DMS53 treated with DMSO at 0.1 percent for 48 hours (cell line): Measurements from ENCODE around the gene TMEM182.
A peak's percentile ranks its signal among the peaks of the same experiment; 100 is the strongest.

Experiments
- DNase-seq: peaks from one replicate; lab custom pipeline; 2025; ENCODE audit not compliant: unreplicated experiment; lab: John Stamatoyannopoulos, UW

The TMEM182 gene

GRCh38 chr2:102765061-102765460 is 3.2 kb downstream of the TMEM182 start:
- no peak for DNase-seq

GRCh38 chr2:102768253-102768652 is 6.4 kb downstream of the TMEM182 start:
- no peak for DNase-seq

DNA sequence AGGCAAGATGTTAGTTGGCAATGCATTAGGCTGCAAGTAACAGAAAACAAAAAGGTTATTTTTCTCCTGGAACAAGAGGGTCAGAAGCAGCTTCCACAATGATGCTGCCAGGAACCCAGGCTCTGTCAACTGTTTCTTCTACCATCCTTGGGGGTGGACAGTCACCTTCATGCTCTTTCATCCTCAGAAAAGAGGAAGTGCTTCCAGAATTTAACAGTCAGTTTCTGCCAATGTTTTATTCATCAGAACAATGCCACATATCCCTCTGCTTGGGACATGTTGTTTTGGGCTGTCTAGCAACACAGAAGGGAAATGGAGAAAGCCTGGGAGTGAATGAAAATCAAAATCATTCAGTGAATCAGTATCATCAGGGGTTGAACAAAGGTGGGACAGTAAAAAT is 7.1 kb downstream of the TMEM182 start:
- no peak for DNase-seq

DNA sequence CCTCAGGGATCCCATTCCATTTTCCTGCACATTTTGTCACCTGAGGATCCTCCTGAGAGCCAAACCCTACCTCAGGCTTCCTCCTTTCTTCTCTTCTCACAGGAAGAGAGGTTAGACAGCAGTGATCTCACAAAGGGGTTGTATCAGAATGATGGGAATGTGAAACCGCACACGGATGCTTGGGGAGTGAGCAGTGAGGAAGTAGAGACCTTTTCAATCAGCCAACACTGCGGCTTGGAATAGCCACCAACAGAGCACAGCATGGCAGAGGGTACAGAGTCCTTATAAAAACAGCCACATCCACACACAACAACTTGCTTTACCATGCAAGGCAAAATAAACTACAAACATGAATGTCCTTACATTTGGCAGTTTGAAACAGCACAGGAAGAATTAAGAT is 8.7 kb downstream of the TMEM182 start:
- DNase-seq = no peak

GRCh38 chr2:102771114-102771513 is 9.3 kb downstream of the TMEM182 start:
- DNase-seq = no peak

DNA sequence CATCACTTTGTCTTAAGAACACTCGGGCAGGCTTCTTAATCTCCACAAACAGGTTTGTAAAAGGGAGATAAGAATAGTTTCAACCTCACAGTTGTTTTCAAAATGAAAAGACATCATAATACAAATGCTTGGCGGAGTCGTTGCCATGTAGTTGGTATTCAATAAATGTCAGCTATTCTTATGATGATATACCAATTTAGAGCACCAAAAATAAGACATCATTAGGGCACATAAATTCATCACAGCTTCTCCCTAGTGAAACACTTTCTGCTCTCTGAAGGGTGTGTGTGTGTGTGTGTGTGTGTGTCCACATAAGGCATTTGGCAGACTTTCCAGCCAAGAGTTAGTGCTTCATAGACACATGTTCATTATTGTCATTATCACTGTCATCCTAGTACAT is 10.8 kb downstream of the TMEM182 start:
- DNase-seq = no peak

GRCh38 chr2:102773149-102773705 is 11.4 kb downstream of the TMEM182 start:
- no peak for DNase-seq

DNA sequence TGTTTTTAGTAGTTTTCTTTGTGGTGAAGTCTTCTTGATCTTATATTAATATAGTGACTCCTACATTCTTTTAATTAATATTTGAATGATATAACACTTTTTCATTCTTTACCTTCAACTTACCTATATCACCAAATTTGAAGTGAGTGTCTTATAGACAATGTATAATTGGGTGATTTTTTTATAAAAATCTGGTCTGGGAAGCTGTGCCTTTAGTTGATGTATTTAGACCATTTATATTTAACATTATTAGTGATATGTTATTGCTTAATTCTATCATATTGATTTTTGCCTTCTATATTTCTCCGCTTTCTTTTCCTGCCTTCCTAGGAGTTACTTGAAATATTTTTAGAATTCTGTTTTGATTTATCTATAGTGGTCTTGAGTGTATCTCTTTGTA is 16.4 kb downstream of the TMEM182 start:
- DNase-seq = no peak

DNA sequence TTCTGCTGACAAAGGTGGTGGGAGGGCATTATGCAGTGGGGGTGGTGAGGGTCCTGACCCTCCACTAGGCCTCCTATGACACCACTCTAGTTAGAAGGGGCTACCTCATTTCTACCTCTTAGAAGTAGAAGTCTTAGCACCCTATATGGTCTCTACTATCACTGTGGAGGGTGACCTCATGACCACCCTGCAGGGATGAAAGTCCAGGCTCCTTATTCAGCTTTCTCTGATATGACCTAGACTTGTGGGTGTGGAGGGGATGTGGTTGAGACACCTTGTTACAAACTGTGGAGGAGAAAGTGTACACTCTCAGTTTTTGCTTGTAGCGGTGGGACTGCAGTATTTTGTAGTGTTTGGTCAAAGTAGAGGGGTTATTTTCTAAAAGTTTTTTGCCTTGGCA is 18.6 kb downstream of the TMEM182 start:
- no peak for DNase-seq

DNA sequence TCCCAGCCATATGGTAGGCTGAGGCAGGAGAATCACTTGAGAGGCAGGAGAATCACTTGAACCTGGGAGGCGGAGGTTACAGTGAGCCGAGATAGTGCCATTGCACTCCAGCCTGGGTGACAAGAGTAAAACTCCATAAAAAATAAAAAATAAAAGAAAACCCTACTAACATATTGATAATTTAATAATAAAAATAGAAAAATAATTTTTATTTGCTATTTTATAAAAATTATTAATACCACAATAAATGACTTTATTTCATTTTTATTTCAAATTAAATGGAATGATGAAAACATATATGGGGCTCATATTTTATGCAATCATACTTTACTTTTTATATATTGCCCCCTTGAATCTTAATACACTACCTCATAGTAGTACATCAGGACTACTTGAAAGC is 20.4 kb downstream of the TMEM182 start:
- no peak for DNase-seq

GRCh38 chr2:102782933-102783332 is 21.1 kb downstream of the TMEM182 start:
- no peak for DNase-seq

DNA sequence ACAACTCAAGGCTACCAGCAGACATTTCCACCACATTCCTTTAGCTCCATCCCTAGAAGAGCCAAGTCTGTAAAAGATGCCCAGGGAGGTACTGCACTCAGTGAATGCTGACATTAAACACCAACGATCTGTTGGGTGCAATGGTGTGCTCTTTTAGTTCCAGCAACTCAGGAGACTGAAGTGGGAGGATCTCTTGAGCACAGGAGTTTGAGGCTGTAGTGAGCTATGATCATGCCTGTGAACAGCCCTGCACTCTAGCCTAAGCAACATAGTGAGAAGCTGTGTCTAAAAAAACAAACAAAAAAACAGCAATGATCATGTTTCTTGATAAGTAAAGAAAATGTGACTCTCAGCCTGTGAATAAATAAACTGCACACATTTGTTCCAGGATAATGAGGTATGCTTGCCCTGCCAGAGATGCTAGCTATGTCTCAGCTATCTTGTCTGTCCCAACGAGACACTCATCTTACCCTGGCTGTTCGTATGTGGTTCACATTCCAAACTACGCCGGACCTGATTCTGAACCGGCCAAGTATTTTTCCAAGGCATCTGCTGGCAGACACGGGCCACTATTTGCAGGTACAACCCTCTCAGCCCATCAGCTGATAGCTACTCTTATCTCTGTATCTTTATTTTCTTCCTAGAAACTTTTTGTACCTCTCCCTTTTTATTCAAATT is 21.8 kb downstream of the TMEM182 start:
- DNase-seq = no peak

GRCh38 chr2:102784940-102785339 is 23.1 kb downstream of the TMEM182 start:
- no peak for DNase-seq

DNA sequence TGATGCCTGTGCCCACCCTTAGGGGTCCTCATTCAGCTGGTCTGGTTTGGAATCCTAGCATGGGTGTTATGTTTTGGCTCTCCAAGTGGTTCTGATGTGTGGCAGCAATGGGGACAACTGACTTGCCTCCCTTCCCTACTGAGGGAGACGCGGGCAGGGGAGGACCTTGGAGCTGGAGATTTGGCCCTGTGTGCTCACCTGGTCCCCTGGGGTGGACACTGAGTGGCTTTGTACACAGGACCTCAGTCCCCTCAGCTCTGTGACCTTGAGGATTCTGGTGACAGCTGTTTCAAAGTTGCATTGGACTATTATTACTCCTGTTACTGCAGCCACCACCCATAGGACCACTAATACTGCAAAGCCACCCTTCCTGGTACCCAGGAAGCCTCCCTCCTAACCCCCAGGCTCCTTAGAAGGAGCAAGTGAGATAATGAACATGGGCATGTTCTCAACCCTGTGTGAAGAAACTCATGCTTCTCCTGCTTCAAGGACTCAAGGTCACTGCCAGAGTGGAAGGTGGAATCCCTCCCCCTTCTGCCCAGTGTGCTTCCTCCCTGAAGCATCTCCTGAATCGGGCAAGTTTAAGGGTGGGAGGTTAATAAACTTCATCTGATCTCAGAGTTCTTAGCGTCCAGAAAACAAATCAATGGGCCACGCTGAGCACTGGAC is 26.5 kb downstream of the TMEM182 start:
- no peak for DNase-seq

- DNase-seq = no peak
Observed at GRCh38 chr2:102788885-102789260, 27.0 kb downstream of the TMEM182 start.

DNA sequence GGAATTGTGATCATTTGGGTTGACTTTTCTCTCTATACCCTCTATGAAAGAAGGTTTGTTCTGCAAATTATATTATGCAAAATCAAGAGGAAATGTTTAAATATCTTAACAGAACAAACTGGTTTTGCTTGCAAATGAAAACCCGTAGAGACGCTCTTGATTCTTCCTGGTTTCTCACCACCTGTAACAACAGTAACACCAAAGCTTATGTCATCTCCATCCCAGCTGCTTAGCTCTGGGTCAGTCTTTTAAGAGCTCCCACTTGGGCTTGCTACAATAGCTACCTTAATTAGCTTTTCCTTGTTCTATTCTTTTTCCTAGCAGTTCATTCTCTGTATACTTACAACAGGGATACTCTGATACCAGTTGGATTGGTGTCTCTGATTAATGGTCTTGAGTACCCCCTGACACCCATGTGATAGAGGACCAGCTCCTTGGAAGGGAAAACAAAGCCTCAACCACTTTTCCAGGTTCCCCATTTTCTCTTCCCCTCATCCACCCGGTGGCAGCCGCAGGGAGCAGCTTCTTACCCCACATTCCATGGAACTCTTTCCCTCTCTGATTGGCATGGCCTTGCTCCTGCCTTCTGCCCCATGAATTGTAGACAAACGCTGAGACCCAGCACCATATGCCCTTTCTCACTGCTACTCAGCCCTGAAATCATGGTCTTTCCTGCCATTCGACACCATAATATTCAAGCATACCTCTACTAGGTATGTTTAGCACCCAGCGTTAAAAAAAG is 27.7 kb downstream of the TMEM182 start:
- DNase-seq = peak; percentile 5

DNA sequence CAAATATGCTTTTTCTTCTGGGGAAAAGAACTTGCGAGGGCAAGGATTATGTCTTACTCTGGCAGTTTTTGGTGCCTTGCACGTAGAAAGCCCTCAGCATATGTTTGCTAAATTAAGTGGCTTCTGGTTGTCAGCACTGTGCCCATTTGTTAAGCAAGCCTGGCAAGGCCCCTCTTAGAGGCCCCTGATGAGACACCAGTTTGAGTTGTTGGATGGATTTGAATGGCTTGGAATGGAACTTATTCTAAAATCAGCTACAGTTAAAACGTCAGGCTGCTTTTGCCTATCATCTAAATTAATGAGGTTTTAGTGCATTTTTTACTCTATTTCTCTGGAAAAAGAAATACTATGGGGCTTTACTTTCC is 28.2 kb downstream of the TMEM182 start:
- DNase-seq = no peak

GRCh38 chr2:102792568-102793208 is 30.9 kb downstream of the TMEM182 start:
- DNase-seq = no peak

GRCh38 chr2:102795641-102796040 is 33.8 kb downstream of the TMEM182 start:
- no peak for DNase-seq

- no peak for DNase-seq
Observed at GRCh38 chr2:102796337-102796736, 34.5 kb downstream of the TMEM182 start.

DNA sequence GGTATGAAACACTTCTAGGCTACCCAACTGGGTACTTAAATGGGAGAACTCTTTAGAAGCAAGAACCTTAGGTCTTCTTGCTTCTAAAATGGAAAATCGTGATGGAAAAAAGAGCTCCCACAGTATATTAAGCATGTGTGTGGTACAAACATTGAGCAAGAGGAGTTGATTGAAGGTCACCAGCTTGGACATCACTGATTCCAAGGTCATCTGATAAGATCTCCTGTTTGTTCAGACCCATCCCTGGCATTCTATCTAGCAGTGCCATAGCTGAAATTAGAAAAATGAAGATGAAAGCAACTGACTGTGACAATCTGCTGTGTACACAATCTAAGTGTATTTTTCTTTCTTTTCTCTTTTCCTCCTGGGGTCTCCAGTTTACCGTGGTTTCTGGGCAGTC is 35.7 kb downstream of the TMEM182 start:
- no peak for DNase-seq

- DNase-seq = no peak
Observed at GRCh38 chr2:102798181-102798580, 36.4 kb downstream of the TMEM182 start.
